Esophagus muscularis mucosa (tissue), 3 donors: ENCODE data around the gene NAA80.

Source experiments
- CTCF ChIP-seq, 3 experiments: fragments of 200-600 bp in 2 of 3; fragments of 450-650 bp in 1 of 3; sonication (generic) in 2 of 3; IDR thresholded peaks; one replicate each; pipeline ENCODE4 v1.5.1; 2017 to 2019; ENCODE audit warnings: antibody characterized with exemption in 3 of 3, mild to moderate bottlenecking in 2 of 3, moderate library complexity in 1 of 3
- POLR2A ChIP-seq: fragments of 450-650 bp; IDR thresholded peaks from one replicate; pipeline ENCODE4 v1.6.1; 2017; ENCODE audit warnings: antibody characterized with exemption, moderate library complexity, mild to moderate bottlenecking, low read depth
- POLR2AphosphoS5 ChIP-seq, 2 donors: sonication (generic); formaldehyde crosslinking; IDR thresholded peaks; one replicate each; pipeline ENCODE4 v1.6.1; 2017; ENCODE audit warnings: antibody characterized with exemption in 2 of 2

GRCh38 chr3:50319181-50319893 is 20.1 kb upstream of the NAA80 start:
- TF ChIP-seq POLR2A (no peak), CTCF (IDR thresholded peaks at IDR 0.05) (no peak), POLR2AphosphoS5 (IDR thresholded peaks at IDR 0.05) (no peak)
